ENCODE measurements around the gene SH2D6.

- TF ChIP-seq CTCF (IDR thresholded peaks at IDR 0.05; ENCODE audit: insufficient read depth, low read length, poor library complexity, severe bottlenecking) (no peak), EZH2phosphoT487 (conservative IDR thresholded peaks at IDR 0.05; ENCODE audit: low read length) (no peak)
These were observed 19.9 kb downstream of the SH2D6 start for GRCh38 chr2:85438201-85439024.

All from SU-DHL-6 (cell line).